ENCODE measurements around the gene ROR1.

DNA sequence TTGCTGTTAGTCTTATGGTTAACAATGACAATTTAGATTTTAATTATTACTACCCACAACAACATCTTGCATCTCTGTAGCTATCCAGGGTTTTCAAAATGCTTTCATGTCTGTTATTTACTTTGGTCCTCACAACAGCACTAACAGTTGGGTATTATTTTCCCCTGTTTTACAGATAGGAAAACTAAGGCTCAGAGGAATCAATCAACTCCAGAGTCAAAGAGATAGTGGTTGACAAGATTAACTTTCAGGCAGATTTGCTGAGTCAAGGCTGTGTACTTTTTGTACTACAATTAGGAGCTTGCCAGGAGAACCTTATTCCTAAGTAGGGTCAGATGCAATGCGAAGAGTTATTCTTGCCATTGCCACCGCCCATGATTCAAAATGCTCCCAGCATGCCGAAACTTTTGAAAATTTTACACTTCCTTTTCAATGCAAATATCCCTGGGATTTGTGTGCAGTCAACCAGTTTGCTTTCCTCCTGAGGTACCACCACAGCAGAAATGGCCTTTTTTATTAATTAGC lies 49.4 kb upstream of the ROR1 start:
- TF ChIP-seq, protein P1, sequence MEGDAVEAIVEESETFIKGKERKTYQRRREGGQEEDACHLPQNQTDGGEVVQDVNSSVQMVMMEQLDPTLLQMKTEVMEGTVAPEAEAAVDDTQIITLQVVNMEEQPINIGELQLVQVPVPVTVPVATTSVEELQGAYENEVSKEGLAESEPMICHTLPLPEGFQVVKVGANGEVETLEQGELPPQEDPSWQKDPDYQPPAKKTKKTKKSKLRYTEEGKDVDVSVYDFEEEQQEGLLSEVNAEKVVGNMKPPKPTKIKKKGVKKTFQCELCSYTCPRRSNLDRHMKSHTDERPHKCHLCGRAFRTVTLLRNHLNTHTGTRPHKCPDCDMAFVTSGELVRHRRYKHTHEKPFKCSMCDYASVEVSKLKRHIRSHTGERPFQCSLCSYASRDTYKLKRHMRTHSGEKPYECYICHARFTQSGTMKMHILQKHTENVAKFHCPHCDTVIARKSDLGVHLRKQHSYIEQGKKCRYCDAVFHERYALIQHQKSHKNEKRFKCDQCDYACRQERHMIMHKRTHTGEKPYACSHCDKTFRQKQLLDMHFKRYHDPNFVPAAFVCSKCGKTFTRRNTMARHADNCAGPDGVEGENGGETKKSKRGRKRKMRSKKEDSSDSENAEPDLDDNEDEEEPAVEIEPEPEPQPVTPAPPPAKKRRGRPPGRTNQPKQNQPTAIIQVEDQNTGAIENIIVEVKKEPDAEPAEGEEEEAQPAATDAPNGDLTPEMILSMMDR (IDR thresholded peaks at IDR 0.05; ENCODE audit: low read length) = no peak
- TF ChIP-seq EZH2 (optimal IDR thresholded peaks at IDR 0.05; ENCODE audit: low read depth, low read length) = no peak
- no peak for TF ChIP-seq EZH2phosphoT487 (IDR thresholded peaks at IDR 0.05; ENCODE audit: low read length)
